HG03066 (cell line): ENCODE measurements around the gene USP48.
A peak's percentile ranks its signal among the peaks of the same experiment; 100 is the strongest.
"Not testable (repeated sequence)": the region's sequence is repeated elsewhere in the genome, so short reads cannot be mapped to it uniquely, and the experiment has no call there.

Experiments used
- ATAC-seq: cut with Tn5 transposase; IDR thresholded peaks from one replicate; pipeline ENCODE4 v1.9.1; 2021; ENCODE audit warnings: low read depth; ENCODE audit not compliant: unreplicated experiment

The USP48 gene, protein sequence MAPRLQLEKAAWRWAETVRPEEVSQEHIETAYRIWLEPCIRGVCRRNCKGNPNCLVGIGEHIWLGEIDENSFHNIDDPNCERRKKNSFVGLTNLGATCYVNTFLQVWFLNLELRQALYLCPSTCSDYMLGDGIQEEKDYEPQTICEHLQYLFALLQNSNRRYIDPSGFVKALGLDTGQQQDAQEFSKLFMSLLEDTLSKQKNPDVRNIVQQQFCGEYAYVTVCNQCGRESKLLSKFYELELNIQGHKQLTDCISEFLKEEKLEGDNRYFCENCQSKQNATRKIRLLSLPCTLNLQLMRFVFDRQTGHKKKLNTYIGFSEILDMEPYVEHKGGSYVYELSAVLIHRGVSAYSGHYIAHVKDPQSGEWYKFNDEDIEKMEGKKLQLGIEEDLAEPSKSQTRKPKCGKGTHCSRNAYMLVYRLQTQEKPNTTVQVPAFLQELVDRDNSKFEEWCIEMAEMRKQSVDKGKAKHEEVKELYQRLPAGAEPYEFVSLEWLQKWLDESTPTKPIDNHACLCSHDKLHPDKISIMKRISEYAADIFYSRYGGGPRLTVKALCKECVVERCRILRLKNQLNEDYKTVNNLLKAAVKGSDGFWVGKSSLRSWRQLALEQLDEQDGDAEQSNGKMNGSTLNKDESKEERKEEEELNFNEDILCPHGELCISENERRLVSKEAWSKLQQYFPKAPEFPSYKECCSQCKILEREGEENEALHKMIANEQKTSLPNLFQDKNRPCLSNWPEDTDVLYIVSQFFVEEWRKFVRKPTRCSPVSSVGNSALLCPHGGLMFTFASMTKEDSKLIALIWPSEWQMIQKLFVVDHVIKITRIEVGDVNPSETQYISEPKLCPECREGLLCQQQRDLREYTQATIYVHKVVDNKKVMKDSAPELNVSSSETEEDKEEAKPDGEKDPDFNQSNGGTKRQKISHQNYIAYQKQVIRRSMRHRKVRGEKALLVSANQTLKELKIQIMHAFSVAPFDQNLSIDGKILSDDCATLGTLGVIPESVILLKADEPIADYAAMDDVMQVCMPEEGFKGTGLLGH

DNA sequence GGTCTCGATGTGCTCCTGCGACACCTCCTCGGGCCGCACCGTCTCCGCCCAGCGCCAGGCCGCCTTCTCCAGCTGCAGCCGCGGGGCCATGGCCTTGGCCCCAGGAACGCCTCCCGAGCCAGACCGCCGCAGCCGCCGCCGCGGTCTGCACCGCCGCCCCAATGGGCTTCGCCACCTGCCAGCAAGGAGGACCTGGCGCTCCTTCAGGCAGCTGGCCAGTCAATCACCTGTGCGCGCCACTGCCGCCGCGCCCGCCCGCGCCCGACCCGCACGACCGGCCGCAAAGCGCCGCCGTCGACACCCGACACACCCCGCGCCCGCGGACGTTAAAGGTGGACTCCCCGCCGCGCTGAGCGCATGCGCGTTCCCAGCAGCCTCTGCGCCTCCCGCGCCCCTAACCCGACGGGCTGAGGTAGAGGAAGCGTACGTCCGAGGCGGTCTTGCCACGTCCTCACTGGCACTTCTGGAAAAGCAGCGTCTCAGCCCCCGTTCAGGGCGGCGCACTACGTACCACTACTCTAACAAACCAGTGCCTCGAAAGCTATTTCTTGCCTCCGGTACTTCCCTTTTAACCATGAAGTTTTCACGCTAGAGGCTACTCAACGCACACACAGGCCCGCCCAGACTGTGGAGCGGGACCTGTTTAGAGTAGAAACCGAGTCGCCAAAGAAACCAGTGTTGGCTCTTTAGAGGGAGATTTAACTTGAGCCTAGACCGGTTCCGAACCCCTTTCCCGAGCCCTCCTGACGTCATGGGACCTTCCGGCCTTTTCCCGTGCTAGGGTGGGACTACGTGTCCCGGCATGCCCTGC, at the start of gene USP48:
TSS of gene USP48 (minus strand) at position 282 of the 811 bp plus-strand sequence. CDS start at position 90, 192 bp downstream.
- peak; percentile 51 for ATAC-seq

DNA sequence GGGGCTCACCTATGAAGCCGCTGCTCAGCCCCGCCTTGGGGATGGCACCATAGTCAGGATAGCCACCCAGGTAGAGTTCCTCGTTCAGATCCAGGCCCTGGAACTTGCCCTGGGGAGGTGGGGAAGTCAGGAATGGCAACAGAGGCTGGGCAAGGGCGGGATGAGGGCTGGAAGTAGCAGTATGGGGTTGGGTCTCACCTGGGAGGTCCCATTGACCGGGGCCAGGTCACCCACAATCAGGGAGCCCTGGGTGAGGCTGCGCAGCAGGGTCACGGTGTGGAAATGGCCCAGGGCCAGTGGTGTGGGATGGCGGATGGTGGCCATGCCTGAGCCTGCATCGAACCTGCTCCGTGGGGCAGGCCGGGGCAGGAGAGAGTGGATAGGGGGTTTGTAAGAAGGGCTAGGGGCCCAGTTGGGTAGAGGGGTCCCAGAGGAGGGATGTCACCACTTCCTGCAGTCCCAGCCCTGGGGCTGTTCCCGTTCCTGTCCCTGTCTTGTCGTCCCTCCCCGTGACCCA, 48.6 kb upstream of the USP48 start:
- ATAC-seq, result no peak

GRCh38 chr1:21830792-21831453, 48.0 kb upstream of the USP48 start:
- ATAC-seq, result no peak

- no peak for ATAC-seq
These were observed 46.3 kb upstream of the USP48 start for GRCh38 chr1:21829294-21829693.

- ATAC-seq, result no peak
These were observed 45.7 kb upstream of the USP48 start for GRCh38 chr1:21828506-21829210.

DNA sequence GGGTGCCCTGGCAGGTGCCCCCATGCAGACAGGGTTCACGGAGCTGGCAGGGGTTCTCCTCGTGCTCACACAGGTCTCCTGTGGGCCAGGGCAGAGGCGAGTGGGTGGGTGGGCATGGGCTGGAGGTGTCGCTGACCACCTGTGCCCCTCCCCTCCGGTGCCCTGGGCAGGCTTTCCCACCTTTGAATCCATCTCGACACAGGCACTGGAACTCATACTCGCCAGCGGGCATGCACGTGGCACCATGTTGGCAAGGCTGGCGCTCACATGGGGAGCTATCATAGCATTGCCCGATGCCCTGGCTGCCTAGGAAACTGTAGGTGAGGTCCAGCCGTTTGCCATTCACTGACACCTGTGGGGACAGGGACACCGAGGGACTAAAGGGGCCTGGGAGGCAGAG, 45.1 kb upstream of the USP48 start:
- ATAC-seq, result no peak

- ATAC-seq, result no peak
These were observed 44.3 kb upstream of the USP48 start for GRCh38 chr1:21827141-21827679.

DNA sequence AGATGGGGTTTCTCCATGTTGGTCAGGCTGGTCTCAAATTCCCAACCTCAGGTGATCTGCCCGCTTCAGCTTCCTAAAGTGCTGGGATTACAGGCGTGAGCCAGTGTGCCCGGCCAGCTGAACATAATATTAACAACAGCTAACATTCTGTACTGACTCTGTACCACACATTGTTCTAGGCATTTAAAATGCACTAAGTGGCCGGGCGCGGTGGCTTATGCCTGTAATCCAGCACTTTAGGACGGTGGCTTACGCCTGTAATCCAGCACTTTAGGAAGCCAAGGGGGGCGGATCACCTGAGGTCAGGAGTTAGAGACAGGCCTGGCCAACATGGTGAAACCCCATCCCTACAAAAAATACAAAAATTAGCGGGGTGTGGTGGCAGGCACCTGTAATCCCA, 43.7 kb upstream of the USP48 start:
- not testable (repeated sequence) for ATAC-seq

DNA sequence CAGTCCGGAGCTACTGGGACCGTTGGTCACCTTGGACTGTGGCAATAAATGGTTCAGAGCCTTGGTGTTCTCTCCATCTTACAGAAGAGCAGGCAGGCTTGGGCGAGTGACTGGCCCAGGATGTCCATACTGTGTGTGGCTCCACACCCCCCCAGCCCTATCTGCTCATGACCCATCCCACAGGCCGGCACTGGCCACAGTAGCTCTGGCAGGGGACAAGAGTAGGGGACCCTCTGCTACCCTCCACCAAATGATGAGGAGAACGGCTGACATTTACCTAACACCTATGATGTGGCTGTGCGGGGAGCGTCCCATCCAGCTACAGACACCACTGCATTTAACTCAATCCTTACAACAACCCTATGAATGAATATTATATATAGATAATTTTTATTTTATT, 42.4 kb upstream of the USP48 start:
- ATAC-seq, result no peak

DNA sequence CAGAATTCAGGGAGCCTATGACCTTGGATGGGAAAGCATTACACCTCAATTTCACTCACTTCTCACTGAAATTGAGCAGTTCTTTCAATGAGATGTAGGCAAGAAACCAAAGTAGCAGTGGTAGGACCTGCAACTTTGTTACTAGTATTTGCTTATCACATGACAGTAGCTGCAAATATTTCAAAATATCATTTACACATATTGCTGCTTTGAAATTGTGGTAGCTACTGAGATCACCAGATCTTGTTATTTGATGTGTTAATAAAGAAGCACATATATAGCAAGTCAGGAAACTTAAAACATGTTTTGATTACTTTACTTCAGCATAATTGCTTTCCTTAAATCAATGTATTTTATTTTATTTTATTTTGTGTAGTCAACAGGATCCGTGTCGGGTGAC, 42.0 kb upstream of the USP48 start:
- ATAC-seq, result no peak

- no peak for ATAC-seq
These were observed 41.2 kb upstream of the USP48 start for GRCh38 chr1:21823980-21824702.

DNA sequence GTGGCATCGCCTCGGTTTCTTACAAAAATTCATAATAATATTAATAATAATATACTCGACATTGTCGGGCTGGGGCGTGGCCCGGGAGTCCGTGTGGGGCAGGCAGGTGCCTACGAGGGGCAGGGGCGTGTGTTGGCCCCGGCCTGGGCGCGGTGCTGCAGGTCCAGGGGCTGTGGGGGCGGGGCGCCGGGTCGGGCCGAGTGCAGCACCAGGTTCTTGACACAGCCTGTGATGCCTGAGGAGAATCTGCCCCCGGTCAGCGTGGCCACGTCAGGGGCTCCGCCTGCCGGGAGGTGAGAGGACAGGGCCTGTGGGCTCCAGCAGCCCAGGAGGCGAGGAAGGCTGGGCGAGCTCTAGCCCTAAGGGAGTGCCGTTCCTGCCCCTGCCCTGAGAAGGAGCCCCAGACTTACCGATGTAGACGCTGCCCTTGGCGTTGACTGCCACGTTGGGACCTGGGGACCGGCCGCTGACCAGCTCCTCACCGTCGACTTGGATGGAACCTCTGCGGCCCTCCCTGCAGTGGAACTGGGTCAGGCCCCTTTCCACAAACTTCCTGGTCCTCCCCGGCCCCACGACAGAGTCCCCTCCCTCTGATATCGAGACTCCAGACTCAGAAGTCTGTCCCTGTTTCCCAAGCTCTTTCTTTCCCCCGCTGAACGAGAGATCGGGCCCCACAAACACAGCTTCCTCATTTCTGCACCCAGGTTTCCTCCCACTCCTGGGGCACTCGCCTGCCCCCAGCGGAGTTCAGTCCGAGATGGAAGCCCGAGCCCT, 40.4 kb upstream of the USP48 start:
- no peak for ATAC-seq

DNA sequence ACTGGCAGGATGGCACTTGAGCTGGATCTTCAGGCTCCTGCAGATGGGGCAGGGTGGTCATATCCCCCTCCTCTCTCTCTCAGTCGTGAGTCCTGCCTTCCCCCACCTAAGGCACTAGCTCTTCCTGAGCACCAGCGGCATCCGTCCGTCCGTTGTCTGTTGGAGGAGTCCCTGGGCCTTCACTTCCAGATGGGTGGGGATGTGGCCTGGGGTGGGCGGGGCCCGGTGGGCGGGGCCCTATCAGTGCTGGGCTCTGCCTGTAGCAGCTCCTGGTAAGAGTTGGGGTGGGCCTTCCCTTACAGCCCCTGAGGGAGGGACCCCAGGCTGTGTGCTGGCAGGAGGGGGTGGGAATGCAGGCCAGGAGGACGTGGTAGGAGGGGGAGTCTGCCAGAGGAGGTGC, 39.4 kb upstream of the USP48 start:
- ATAC-seq, result no peak

- no peak for ATAC-seq
These were observed 38.6 kb upstream of the USP48 start for GRCh38 chr1:21821385-21822019.

DNA sequence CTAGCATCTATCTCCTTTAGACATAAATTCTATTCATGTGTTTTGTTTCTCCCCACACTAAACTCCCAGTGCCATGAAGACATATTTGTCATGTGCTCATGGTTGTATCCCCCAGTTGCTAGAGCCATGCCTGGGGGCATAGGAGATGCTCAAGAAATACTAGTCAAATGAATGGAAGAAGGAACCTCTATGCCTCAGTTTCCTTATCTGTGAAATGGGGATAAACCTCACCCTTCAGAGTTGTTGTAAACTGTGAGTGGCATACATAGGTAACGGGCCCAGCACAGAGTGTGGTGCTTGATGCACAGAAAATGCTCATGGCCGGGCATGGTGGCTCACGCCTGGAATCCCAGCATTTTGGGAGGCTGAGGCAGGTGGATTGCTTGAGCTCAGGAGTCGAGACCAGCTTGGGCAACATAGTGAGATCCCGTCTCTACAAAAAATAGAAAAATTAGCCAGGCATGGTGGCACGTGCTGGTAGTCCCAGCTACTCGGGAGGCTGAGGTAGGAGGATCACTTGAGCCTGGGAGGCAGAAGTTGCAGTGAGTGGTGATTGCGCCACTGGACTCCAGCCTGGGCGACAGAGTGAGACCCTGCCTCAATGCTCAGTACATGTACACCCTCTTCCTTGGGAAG, 37.8 kb upstream of the USP48 start:
- ATAC-seq, result no peak

GRCh38 chr1:21818656-21819055, 35.7 kb upstream of the USP48 start:
- ATAC-seq, result no peak
